Activated CD4-positive, alpha-beta T cell treated with anti-CD3 and anti-CD28 coated beads, Interleukin-2, Interleukin-4, amounts not matched to agents 100 ng/mL and 50 ng/mL, durations not matched to agents 16 hours and 8 hours (primary cell): ENCODE results near the gene UNC13D.
"Not testable (repeated sequence)": the region's sequence is repeated elsewhere in the genome, so short reads cannot be mapped to it uniquely, and the experiment has no call there.

Experiments used
- DNase-seq: peaks from one replicate; pipeline ENCODE4 v3.0.0-alpha.2; 2020; ENCODE audit warnings: low spot score

The UNC13D gene

GRCh38 chr17:75799402-75799801 lies 44.8 kb downstream of the UNC13D start:
- no peak for DNase-seq

- no peak for DNase-seq
Measured at GRCh38 chr17:75795820-75796607, 48.2 kb downstream of the UNC13D start.

GRCh38 chr17:75793460-75793859 lies 50.7 kb downstream of the UNC13D start:
- no peak for DNase-seq

- no peak for DNase-seq
Measured at GRCh38 chr17:75791254-75791653, 53.0 kb downstream of the UNC13D start.

- peak; percentile 95 for DNase-seq
Measured at GRCh38 chr17:75785016-75785890, 59.0 kb downstream of the UNC13D start.

- peak; percentile 99 for DNase-seq
Measured at GRCh38 chr17:75784473-75785015, 59.7 kb downstream of the UNC13D start, which contains the start of gene UNK. UNK (plus strand) TSS chr17:75784806; CDS start chr17:75784881, 75 bp downstream.

GRCh38 chr17:75783803-75784472 lies 60.3 kb downstream of the UNC13D start:
- no peak for DNase-seq

GRCh38 chr17:75783069-75783783 lies 61.0 kb downstream of the UNC13D start:
- DNase-seq = peak; percentile 88

GRCh38 chr17:75779987-75780889 lies 64.0 kb downstream of the UNC13D start:
- no peak for DNase-seq

GRCh38 chr17:75779250-75779986 lies 64.8 kb downstream of the UNC13D start:
- DNase-seq = peak; percentile 99

GRCh38 chr17:75778861-75779249 lies 65.3 kb downstream of the UNC13D start:
- DNase-seq = peak; percentile 78

GRCh38 chr17:75778066-75778860 lies 65.9 kb downstream of the UNC13D start:
- not testable (repeated sequence) for DNase-seq

GRCh38 chr17:75777296-75777922 lies 66.8 kb downstream of the UNC13D start:
- DNase-seq = no peak
